Activated CD8-positive, alpha-beta T cell treated with anti-CD3 and anti-CD28 coated beads for 36 hours (primary cell): ENCODE results near the gene TGFBI. TPM values are rescaled to one million over a fixed set of nuclear protein-coding genes. Genes with fewer than 3 reads are reported as not detected.

ENCODE experiments used
- ATAC-seq: fragments of 200-7000 bp; cut with Tn5 transposase; one replicate; pipeline ENCODE4 v1.10.0; 2021; ENCODE audit warnings: mild to moderate bottlenecking, moderate library complexity
- CTCF ChIA-PET: fragments of 350-600 bp; sonication (Branson Sonifier 250); formaldehyde crosslinking; loops from one replicate; lab custom pipeline; 2021; ENCODE audit warnings: antibody characterized with exemption; lab: Charles Lee
- POLR2A ChIA-PET: fragments of 350-600 bp; sonication (Branson Sonifier 250); formaldehyde crosslinking; loops from one replicate; lab custom pipeline; 2021; ENCODE audit warnings: antibody characterized with exemption; lab: Charles Lee
- DNase-seq: peaks from one replicate; pipeline ENCODE4 v3.0.0-alpha.2; 2020
- H3K27ac Mint-ChIP-seq: one replicate; pipeline ENCODE4 v1.8.0; 2021; ENCODE audit warnings: mild to moderate bottlenecking, mixed read lengths
- H3K27me3 Mint-ChIP-seq: one replicate; pipeline ENCODE4 v1.8.0; 2021; ENCODE audit warnings: mixed read lengths
- H3K36me3 Mint-ChIP-seq: one replicate; pipeline ENCODE4 v1.8.0; 2021; ENCODE audit warnings: low read depth, mixed read lengths
- H3K4me1 Mint-ChIP-seq: one replicate; pipeline ENCODE4 v1.8.0; 2021; ENCODE audit warnings: low read depth, mixed read lengths
- H3K4me3 Mint-ChIP-seq: one replicate; pipeline ENCODE4 v1.8.0; 2021; ENCODE audit warnings: mild to moderate bottlenecking, moderate library complexity, mixed read lengths
- H3K9me3 Mint-ChIP-seq: one replicate; pipeline ENCODE4 v1.8.0; 2021; ENCODE audit warnings: mixed read lengths
- intact Hi-C: fragments of 100-400 bp; cut with micrococcal nuclease; formaldehyde crosslinking; loops from one replicate; pipeline ENCODE4 v1.10.0; 2022
- total RNA-seq, 2 experiments: library from RNA; stranded (reverse); gene quantifications; one replicate each; pipeline ENCODE4 v1.2.3, GENCODE V29; 2021
- TF ChIP-seq, protein P1 (sequence below): fragments of 200-600 bp; IDR thresholded peaks from one replicate; pipeline ENCODE4 v1.8.0; 2022; ENCODE audit warnings: antibody characterized with exemption, mild to moderate bottlenecking

TGFBI gene
- total RNA-seq, 2 experiments from 2014 or later = not detected

DNA sequence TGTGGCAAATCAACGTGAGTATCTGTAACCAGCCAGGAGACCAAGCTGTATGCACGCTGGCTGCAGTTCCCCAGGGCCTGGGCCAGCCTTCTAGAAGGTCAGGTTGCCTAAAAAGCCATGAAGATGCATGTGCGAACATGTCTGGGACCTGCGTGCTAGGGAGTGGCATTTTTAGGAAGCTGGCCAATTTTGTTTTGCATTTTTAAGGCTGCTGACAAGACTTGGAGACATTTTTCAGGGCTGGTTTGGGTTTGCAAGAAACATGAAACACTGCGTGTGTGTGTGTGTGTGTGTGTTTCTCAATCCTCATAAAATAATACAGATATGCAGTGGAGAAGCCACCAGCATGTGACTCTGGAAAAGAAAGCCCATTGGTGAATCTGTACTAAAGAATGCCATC is 5.1 kb downstream of the TGFBI start:
- ChIA-PET CTCF (no interaction called here), POLR2A (no interaction called here)
- Mint-ChIP-seq H3K4me1 (peaks cover 20% of the 10 kb centered on the region), H3K27ac (no peak overlapping the region), H3K36me3 (peaks cover 3% of the 10 kb centered on the region), H3K4me3 (no peak overlapping the region), H3K9me3 (peaks cover 2% of the 10 kb centered on the region), H3K27me3 (peaks cover 11% of the 10 kb centered on the region)
- no peak for DNase-seq
- TF ChIP-seq, protein P1, sequence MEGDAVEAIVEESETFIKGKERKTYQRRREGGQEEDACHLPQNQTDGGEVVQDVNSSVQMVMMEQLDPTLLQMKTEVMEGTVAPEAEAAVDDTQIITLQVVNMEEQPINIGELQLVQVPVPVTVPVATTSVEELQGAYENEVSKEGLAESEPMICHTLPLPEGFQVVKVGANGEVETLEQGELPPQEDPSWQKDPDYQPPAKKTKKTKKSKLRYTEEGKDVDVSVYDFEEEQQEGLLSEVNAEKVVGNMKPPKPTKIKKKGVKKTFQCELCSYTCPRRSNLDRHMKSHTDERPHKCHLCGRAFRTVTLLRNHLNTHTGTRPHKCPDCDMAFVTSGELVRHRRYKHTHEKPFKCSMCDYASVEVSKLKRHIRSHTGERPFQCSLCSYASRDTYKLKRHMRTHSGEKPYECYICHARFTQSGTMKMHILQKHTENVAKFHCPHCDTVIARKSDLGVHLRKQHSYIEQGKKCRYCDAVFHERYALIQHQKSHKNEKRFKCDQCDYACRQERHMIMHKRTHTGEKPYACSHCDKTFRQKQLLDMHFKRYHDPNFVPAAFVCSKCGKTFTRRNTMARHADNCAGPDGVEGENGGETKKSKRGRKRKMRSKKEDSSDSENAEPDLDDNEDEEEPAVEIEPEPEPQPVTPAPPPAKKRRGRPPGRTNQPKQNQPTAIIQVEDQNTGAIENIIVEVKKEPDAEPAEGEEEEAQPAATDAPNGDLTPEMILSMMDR = no peak
- intact Hi-C loops = no loop called here
- ATAC-seq = no peak

DNA sequence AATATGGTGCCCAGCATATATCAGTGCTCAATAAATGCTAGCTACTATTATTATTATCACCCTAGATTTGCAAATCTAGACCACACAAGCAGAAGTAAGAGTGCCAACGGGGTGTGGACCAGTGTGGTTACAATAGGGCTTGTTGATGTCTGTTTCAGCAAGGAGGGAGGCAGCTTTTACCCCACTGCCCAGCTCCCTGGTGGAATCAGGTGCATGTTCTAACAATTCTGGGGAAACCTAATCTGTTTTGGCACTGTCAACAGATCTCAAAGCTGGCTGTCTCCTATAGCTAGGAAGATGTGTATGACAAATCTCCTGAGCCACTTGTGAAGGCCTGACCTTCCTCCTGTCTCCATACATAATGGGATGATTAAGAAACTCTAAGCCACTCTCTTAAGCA is 5.7 kb downstream of the TGFBI start:
- Mint-ChIP-seq H3K27ac (no peak overlapping the region), H3K27me3 (peaks cover 8% of the 10 kb centered on the region), H3K4me1 (peaks cover 20% of the 10 kb centered on the region), H3K36me3 (peaks cover 3% of the 10 kb centered on the region), H3K4me3 (no peak overlapping the region), H3K9me3 (peaks cover 2% of the 10 kb centered on the region)
- CTCF ChIA-PET = no interaction called here
- TF ChIP-seq, protein P1 = no peak
- intact Hi-C loops = no loop called here
- ATAC-seq (no peak), DNase-seq (no peak)
- POLR2A ChIA-PET = no interaction called here

DNA sequence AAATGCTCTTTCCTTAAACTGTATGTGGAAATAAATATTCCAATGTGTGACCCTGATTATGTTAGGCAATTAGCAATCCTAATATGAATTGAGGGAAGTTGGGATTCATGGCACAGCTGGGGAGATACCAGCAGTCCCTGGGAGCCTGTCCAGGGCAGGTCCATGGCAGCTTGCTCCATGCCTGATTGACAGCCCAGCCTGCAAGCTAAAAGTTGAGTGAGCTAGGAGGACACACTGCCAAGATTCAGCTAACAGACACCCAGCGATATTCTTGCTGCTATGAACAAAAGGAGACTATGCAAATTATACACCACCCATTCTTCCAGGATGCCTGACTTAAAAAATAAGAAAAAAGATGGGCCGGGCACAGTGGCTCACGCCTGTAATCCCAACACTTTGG is 6.2 kb downstream of the TGFBI start:
- Mint-ChIP-seq H3K9me3 (peaks cover 2% of the 10 kb centered on the region), H3K27ac (no peak overlapping the region), H3K4me1 (peaks cover 20% of the 10 kb centered on the region), H3K36me3 (peaks cover 3% of the 10 kb centered on the region), H3K27me3 (peaks cover 5% of the 10 kb centered on the region), H3K4me3 (no peak overlapping the region)
- intact Hi-C loops = no loop called here
- TF ChIP-seq, protein P1 = no peak
- DNase-seq (no peak), ATAC-seq (no peak)
- ChIA-PET CTCF (no interaction called here), POLR2A (no interaction called here)

DNA sequence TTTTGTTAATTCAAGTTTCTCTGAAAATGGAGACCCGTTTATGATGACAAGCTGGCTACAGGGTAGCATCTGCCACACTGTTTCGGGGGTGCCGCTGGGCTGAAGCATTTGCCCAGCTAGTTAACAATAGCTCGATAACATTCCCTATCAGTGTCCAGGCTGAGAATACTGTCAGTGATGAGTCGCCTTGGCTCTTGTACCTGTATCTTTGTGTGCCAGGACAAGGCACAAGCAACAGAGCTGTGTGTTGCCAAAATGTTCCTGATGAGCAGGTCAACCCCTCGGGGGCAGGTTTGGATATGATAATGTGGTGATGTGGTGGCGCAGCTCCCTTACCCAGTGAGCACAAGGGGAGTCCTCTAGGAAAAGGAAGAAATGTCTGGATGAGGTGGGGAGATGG is 7.0 kb downstream of the TGFBI start:
- H3K27ac Mint-ChIP-seq = no peak overlapping the region

DNA sequence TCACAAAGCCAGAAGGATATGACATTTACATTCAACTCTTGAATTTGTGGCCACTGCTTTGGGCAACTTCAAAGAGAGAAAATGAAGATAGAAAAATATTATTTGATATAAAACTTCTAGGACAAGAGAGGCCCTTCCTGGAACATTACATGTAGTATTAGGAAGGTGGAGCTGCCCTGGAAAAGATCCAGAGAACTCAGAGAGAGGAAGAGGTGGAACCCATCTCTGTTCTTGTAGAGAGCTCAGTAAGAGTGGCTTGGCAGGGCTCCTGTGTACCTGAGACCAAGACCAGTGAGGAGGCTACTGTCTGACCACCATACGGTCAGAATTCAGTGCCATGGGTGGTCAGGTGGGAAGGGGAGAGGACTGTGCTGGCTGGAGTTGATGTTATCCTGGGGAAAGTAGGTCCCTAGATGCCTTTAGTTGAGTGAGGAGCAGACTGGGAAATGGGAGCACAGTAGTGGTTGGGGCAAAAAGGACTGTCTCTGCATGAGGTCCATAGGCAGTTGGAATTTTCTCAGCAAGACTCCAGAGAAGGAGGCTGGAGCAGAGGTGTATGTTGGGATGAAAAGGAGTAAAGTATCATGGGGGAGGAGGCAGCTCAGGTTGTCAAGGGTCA is 7.6 kb downstream of the TGFBI start:
- Mint-ChIP-seq H3K4me3 (no peak overlapping the region), H3K36me3 (peaks cover 3% of the 10 kb centered on the region), H3K27me3 (no peaks in the 10 kb centered on the region), H3K4me1 (peaks cover 20% of the 10 kb centered on the region), H3K9me3 (peaks cover 2% of the 10 kb centered on the region), H3K27ac (peak overlapping the region; percentile 78)
- ATAC-seq = no peak
- ChIA-PET POLR2A (interaction anchor here (1.3 kb wide), 1 partner anchor 10 kb away, joined by 3 read pairs; no protein-coding TSS in a partner anchor), CTCF (interaction anchor here (1.2 to 2.2 kb wide), 3 partner anchors 11 to 470 kb away, joined by 4 to 5 read pairs (median 5); no protein-coding TSS in a partner anchor)
- TF ChIP-seq, protein P1 = no peak
- DNase-seq = no peak
- intact Hi-C loops = no loop called here

More for the DNA sequence above, 7.0 kb downstream of the TGFBI start:
- intact Hi-C loops = no loop called here
- TF ChIP-seq, protein P1 = no peak
- peaks cover 20% of the 10 kb centered on the region for H3K4me1 Mint-ChIP-seq
- DNase-seq = no peak
- POLR2A ChIA-PET = interaction anchor here (1.3 kb wide), 1 partner anchor 9 kb away, joined by 3 read pairs; no protein-coding TSS in a partner anchor
- CTCF ChIA-PET = interaction anchor here (1.2 to 2.2 kb wide), 2 partner anchors 11 to 14 kb away, joined by 5 read pairs; no protein-coding TSS in a partner anchor
- H3K27me3 Mint-ChIP-seq = no peaks in the 10 kb centered on the region
- H3K4me3 Mint-ChIP-seq = no peak overlapping the region
- peaks cover 2% of the 10 kb centered on the region for H3K9me3 Mint-ChIP-seq
- peaks cover 3% of the 10 kb centered on the region for H3K36me3 Mint-ChIP-seq
- no peak for ATAC-seq
